HG03159 (cell line): ENCODE measurements around the gene CRY2.
"Not testable (repeated sequence)": the region's sequence is repeated elsewhere in the genome, so short reads cannot be mapped to it uniquely, and the experiment has no call there.

Experiments used
- ATAC-seq: cut with Tn5 transposase; IDR thresholded peaks from one replicate; pipeline ENCODE4 v1.9.1; 2021; ENCODE audit warnings: mild to moderate bottlenecking, moderate library complexity; ENCODE audit not compliant: unreplicated experiment

CRY2 gene

DNA sequence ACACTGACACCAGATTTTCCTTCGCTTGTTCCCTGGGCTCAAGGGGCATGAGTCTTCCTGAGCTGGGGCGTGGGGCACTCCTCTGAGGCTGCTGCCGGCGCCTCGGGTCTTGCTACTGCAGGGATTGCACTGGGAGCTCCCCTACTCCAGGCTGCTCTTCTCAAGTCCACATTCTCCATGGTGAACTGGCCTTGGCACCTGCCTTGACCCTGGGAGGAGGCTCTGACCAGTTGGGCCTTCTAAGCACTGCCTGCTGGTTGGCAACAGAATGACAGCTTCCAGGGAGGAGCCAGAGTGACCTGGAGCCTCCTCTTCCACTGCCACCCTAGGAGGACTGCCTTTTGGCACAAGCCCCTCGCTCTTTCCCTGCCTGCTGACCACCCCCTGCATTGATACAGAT lies 50.3 kb downstream of the CRY2 start:
- ATAC-seq = no peak

DNA sequence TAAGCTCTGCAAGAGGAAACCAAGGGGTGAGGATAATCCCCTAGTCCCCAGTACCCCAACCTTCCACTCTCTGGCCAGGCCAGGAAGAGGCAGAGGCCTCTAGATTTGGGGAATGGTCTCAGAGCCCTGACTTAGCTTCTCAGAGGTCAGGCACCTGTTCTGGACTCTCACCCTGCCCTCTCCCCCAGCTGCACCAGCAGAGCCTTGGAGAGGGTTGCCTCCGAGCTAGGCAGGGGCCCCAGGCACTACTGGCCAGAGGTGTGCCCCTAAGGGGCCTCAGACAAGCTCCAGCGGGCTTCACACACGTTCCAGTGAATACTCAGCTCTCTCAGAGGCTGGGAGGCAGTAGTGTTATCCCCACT lies 51.8 kb downstream of the CRY2 start:
- no peak for ATAC-seq

DNA sequence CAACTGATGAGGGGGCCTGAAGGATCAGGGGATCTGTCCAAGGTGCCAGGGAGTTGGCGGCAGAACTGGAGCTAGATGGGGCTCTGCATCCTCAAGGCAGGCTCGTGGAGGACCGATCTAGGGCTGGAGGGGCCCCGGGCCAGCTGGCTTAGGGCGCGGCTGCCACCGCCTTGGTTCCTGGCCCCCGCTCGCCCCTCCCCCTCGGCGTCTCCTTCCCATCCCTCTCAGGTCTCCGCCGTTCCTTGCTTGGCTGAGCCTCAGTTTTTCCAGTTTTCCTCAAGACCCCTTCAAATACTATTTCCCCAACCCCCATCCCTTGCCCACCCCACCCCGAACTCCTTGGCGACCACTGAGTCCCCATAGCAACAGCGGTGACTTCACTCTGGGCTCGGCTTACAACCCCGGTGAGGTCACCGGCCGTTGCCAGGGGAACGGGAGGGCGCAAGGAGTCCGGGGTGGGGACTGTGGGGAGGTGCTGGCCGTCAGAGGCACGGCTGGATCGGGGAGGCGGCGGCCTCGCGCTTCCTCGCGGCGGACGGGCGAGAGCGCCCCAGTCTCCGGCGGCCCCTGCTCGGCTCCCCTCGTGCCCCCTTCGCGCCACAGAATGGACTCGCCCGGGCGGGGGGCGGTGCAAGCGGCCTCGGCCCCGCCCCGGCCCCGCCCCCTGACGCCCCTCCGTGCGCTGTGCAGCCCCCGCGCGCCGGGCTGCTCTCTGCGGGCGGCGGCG lies 52.3 kb downstream of the CRY2 start:
- peak; percentile 57 for ATAC-seq

DNA sequence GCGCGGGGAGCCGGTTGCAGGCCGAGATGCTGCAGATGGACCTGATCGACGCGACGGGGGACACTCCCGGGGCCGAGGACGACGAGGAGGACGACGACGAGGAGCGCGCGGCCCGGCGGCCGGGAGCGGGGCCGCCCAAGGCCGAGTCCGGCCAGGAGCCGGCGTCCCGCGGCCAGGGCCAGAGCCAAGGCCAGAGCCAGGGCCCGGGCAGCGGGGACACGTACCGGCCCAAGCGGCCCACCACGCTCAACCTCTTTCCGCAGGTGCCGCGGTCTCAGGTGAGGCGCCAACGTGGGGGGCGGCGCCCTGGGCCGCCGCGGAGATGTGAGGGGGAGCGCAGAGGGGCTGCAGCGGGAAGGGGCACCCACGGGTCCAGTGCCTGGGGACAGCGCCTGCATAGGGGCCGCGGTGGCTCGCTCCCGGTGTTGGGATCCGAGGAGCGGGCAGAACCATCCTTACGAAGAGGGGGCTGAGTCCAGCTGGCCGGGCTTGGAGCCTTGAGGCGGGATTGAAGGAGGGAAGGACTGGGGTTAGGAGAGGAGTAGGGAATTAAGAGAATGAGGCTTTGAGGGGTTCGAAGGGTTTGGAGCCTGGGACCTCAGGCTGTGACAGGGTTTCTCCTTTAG lies 53.0 kb downstream of the CRY2 start:
- not testable (repeated sequence) for ATAC-seq

DNA sequence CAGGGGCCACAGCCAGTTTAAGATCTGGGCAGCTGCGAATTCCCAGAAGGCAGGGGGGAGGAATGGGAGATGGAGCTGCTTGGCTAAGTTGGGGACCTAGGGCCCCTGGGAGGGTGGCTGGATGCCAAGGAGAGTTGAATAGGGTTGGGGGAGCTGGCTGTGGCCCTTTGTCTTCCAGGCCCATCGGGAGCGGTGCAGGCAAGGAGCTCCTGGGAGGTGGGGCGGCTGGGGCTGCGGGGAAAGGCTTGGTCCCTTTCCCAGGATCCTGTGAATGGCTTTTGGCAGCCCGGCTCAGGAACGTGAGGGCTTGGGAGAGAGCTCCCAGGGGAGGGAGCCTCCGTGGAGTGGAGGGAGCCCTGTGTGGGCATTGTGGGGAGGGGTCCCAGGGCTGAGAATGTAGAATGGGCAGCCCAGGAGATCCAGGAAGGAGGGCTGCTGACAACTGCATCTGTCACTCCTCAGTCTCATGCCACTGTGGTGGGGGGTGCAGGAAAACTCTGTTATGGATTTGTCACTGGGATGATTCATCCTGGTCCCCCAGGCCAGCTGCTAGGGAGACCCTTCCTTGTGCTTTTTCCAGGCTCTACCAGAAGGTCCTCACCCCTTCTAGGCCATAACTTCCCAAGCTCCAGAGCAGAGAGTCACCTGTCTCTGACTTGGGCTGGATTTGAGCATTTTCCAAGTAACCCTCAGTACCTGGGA lies 53.8 kb downstream of the CRY2 start:
- no peak for ATAC-seq

DNA sequence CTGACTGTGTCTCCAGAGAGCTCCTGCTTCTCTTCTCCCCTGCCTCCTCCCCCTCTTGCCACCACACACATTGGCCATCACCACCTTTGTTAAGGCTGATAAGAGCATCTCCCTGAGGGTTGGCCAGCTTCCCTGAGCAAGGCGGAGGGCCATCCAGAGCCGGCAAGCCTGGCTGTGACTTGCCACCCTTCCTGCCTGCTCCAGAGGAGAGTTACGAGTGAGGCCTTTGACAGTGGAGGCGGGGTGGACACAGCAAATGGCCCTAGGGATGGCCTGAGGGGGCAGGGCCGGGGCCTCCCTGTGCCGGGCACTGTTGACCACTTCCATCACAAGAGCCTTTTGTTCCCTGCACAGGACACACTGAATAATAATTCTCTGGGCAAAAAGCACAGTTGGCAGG lies 54.4 kb downstream of the CRY2 start:
- ATAC-seq = no peak

DNA sequence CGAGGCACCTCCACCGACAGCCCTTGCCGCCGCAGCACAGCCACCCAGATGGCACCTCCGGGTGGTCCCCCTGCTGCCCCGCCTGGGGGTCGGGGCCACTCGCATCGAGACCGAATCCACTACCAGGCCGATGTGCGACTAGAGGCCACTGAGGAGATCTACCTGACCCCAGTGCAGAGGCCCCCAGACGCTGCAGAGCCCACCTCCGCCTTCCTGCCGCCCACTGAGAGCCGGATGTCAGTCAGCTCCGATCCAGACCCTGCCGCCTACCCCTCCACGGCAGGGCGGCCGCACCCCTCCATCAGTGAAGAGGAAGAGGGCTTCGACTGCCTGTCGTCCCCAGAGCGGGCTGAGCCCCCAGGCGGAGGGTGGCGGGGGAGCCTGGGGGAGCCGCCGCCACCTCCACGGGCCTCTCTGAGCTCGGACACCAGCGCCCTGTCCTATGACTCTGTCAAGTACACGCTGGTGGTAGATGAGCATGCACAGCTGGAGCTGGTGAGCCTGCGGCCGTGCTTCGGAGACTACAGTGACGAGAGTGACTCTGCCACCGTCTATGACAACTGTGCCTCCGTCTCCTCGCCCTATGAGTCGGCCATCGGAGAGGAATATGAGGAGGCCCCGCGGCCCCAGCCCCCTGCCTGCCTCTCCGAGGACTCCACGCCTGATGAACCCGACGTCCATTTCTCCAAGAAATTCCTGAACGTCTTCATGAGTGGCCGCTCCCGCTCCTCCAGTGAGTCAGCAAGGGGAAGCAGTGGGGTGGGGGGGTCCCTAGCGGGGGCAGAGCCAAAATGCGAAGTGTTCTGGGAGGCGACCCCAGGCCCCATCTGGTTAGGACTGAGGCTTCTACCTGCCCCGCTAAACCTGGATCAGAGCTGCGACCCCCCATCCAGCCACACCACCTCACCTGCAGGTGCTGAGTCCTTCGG lies 55.4 kb downstream of the CRY2 start:
- no peak for ATAC-seq

DNA sequence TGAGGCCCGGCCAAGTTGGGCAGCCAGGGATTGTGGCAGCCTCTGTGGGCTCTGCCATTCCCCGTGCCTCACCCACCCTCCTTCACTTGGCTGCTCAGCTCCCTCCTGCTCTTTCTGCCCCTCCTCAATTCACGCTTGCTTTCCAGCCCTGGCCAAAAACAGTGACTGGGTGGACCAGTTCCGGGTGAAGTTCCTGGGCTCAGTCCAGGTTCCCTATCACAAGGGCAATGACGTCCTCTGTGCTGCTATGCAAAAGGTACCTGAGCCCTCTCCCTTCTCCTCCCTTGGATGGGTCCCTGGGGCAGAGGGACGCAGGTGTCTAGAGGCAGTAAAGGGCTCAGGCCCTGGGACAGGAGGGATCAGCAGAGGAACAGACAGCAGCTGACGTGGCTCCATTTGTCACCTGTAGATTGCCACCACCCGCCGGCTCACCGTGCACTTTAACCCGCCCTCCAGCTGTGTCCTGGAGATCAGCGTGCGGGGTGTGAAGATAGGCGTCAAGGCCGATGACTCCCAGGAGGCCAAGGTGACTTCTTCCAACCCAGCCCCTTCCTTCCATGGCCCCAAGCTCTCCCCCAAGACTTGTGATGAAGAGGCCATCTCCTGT lies 57.1 kb downstream of the CRY2 start:
- ATAC-seq = no peak

DNA sequence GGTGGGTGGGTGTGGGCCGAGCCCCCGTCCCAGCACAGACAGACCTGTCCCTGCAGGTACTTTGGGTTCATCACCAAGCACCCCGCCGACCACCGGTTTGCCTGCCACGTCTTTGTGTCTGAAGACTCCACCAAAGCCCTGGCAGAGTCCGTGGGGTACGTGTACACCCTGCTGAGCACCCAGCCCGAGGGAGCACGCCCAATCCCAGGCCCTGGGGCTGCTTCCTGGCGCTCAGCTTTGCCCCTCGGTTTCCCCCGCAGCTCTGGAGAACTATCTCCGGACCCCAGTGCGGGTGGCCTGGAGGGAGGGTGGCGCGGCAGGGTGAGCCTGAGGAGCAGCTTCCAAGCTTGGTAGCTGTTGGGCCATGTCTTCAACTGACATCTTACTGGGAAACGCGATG lies 57.8 kb downstream of the CRY2 start:
- ATAC-seq = no peak

DNA sequence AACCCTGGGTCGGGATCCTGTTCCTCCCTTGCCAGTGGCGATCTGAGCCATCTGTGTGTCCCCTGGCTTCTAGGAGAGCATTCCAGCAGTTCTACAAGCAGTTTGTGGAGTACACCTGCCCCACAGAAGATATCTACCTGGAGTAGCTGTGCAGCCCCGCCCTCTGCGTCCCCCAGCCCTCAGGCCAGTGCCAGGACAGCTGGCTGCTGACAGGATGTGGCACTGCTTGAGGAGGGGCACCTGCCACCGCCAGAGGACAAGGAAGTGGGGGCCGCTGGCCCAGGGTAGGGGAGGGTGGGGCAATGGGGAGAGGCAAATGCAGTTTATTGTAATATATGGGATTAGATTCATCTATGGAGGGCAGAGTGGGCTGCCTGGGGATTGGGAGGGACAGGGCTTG lies 58.3 kb downstream of the CRY2 start:
- ATAC-seq = not testable (repeated sequence)

DNA sequence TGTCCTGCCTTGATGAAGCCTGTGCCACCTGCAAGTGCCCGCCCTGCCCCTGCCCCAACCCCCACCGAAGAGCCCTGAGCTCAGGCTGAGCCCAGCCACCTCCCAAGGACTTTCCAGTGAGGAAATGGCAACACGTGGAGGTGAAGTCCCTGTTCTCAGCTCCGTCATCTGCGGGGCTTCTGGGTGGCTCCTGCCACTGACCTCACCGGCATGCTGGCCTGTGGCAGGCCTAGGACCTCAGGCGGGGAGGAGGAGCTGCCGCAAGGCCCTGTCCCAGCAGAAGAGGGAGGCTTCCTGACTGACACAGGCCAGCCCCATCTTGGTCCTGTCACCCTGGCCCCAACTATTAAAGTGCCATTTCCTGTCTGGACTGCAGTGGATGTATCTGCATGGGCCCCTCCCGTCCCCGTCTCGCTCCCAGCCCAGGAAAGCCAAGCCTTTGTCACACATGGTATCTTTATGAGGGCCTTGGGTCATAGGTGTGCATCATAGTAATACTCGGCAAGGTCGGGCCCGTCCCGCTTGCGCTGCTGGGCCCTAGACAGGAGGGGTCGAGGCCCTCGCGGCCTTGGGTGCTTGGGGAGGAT lies 58.9 kb downstream of the CRY2 start:
- no peak for ATAC-seq

DNA sequence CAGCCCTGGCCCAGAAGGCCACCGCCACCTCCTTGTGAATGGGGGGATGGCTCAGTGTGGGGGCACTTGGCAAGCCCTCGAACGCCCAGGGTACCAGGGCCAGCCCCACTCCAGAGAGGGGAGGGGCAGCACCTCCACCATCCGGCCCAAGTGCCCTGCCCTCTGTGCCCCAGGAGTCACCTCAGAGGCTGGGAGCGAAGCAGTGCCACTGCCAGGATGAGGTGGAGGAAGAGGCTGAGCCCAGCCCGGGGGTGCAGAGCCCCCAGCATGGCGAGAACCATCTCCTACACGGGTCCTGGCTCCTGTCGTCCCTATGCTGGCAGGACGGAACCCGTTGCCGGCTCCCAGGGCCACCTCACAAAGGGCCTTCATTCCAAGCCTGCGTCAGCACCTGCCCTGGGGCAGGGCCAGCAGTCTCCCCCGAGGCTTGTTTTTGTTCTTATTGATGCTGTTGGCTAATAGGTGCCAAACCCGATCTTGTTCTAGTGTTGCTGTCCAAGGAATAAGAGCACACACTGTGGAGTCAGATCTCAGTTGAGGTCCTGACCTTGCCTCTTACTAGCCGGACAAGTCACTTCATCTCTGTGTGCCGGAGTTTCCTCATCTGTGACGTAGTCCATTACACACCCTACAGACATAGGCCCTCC lies 59.8 kb downstream of the CRY2 start, which contains the start of gene FREY1:
Gene FREY1 (minus strand): TSS at position 307 of the 647 bp plus-strand sequence. CDS start 26 bp downstream, at position 281.
- no peak for ATAC-seq

DNA sequence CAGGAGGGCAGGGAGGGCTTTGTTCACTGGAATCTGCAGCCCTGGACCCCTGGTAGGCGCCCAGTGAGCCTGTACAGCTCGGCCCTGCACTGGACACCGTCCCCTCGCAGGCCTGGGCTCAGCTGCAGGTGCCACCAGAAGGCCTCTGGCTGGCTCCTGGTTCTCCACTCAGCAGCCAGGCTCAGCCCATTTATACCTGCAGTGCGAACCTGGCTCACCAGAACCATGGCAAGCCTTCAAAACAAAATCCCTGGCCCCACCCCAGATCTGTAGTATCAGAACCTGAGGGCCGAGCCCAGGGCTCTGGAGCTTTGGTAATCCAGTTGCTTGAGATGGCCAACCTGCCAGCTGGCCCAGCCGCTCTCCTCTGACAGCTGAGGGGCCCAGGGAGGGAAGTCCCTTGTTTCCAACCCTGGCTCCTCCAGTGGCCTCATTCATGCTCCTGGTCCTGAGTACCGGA lies 60.7 kb downstream of the CRY2 start:
- ATAC-seq = no peak

DNA sequence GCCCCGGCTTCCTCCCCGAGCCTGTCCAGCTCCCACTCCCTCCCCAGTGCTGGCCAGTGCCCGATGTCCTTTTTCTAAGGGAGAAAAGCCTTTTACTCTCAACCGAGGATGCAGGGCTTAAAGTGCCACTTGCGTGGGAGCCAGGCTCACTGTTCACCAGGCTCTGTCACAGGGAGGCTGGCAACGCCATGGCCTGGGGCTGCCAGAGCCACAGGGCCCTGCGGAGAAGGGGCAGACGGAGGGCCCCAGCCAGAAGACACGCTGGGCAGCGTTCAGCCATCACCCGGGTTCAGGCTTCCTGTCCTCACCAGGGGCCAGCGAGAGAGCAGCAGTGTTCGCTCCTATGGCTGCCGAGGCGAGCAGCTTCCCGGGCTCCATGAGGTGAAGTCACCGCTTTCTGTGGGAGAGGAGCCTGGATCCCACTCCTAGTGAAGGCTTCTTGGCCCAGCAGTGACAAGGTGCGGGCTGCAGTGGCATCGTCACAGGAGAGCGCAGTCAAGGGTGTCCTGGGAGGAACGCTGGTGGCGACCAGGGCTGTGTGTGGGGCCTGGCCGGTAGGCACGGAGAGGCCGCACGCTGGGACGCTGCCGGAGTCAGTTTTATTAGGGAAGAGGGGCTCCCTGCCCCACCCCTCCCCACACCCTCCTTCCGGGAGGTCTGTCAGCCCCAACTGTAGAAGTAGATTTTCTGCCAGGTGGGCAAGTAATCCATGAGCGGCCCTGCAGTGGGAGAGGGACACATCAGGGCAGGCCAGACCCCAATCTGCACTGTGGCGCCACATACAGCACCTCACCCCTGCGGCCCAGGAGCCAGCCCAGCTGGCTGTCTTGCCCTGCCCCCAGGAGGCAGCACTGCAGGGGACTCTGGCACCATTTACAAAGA lies 62.6 kb downstream of the CRY2 start:
- ATAC-seq = no peak

DNA sequence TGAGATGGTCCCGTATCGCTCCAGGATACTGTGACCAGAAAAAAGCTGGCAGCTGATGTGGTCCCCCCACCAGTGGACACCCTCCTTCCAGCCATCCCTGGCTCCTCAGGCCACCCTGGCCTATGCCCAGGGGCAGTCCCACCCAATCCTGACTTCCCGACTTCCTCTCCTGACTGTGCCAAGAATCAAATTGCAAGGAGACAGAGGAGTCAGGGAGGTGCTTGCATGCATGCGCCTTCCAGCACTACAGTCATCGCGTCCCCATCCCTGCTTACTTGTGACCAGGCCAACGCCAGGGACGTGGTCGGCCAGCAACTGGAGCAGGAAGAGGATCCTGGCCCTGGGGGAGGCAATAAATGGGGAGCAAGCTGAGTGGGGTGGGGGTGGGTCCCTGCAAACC lies 63.3 kb downstream of the CRY2 start:
- no peak for ATAC-seq

DNA sequence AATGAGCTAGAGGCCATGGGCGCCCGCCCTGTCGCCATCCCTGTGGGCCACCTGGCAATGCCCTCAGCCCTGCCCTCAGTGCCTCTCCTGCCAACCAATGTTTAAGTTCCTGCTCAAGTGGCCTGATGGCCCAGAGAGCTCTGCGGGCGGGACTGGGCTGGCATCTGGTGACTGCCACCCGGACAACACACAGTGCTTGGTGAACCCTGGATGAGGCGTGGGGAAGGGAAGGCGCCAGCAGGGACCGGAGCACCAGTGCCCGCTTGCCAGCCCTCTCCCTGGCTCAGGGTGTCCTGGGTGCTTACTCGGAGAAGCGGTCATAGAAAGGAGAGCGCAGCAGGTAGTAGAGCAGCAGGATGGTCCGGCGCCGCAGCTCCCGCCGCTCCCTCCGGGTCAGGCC lies 66.2 kb downstream of the CRY2 start:
- ATAC-seq = no peak

DNA sequence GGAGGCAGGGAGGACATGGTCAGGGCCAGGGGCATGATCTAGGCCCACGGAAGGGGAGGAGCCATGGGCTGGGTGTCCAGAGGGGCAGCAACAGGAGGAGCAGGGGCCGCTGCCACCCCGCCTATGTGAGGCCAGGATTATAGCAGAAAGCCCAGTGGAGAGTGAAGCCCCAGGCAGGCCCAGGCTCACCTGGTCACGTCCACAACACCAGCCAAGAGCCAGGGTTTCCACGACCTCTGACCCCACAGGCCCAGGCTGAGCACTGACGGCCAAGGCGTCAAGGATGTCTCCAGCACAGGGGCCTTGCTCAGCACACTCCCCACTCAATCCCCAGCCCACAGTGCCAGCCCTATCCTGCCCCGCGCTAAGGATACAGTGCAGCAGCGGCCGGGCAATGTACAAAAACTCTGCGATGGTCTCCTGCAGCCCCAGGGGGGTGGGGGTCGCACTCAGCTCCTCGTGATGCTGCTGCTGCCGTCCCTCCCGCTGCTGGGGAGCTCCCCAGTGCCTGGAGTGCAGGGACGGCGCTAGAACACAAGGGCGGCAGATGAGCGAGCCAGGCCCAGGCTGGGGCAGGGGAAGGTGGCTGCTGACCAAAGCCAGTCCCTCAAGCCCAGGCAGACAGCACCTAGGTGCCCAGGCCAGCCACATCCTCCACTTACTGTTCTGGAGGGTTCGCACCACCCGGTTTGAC lies 66.8 kb downstream of the CRY2 start:
- ATAC-seq = no peak

DNA sequence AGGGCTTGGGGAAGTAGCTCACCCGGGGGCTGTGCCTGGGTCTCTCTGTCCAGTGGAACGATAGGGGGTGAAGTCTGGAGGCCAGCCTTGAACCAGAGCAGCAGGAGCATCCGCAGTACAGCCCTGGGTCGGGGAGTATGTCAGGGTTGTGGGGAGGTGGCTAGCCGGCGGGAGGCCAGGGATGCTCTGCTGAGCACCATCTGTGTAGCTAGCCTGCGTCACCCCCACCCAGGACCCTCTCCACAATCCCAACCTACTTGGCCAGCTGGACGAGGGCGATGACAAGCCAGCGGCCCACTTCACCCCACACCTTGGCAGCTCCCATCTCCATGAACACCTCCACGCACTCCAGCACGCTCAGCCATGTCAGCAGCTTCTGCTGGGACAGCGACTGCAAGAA lies 68.2 kb downstream of the CRY2 start:
- no peak for ATAC-seq
